Activated T-cell treated with anti-CD3 and anti-CD28 coated beads for 1 hour (primary cell): ENCODE data around the gene TPK1.

ENCODE experiments used
- DNase-seq: peaks from one replicate; pipeline ENCODE4 v3.0.0-alpha.2; 2020; ENCODE audit warnings: low read depth

TPK1 gene

DNA sequence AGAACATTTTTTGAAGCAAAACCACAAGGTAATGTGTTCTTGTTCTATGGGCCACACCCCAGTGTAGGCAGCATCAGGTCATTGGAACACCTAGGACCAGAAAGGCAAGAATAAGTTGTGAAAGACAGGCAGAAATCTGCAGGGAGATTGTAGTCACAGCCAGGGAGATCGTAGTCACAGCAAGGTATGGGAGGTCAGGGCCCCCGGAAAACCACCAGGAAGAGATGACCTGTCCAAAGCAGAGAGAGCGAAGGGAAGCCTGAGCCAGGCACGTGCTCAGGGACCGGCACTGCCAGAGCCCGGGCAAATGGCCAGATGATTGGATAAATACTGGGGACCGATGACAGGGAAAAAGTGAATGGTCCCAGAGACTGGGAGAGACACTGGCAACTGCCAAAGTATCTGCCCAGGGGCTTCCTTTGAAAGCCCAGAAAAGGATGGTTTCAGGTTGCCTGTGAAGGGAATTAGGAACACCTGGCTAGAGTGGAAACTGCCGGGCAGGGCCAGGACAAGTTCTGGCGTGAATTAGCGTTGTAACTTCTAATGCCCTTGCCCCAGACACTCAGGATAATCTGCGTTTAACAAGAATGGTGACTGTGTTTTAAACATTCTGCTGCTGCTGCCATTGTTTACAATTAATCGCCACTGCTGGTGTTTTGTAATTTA is 428.5 kb downstream of the TPK1 start:
- DNase-seq = no peak

DNA sequence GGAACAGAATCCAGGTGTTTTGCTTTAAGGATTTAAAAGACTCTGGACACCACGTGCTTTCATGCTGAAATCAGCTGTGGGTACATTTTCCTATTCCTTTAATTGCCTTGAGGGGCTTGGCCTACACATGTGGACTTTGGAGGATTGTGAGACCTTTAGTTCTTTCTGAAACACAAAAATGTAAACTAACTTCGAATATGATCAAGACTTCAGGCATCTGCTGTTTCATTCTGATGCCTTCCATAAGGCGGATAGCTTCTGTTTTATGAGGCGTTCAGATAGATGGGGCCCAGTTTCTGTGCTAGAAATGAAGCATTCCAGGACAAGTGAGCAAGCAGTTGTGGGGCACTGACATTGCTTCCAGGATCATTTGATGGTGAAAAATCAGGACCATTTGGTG is 430.9 kb downstream of the TPK1 start:
- no peak for DNase-seq

DNA sequence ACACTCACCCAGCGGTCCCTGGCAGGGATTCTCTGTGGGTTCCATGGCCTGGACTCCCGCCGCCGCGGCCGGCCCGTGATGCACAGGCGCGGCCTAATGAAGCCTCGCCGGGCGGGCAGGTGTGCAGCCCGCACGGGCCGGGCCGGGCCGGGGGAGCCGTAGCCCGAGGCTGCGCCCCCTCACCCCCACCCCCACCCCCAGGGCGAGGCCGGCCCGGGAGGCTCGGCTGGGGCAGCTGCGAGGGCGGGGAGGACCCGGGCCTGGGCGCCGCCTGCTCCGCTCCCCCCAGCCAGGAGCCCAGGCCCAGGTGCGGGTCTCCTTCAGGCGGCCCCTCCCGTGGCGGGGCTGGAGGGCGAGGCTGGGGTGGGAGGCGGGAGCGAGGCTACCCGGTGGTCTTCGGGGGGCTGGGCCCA is 432.2 kb downstream of the TPK1 start, which contains the start of gene NOBOX:
Gene NOBOX, minus strand, starts transcription at position 45 of the 413 bp plus-strand sequence.
- no peak for DNase-seq

DNA sequence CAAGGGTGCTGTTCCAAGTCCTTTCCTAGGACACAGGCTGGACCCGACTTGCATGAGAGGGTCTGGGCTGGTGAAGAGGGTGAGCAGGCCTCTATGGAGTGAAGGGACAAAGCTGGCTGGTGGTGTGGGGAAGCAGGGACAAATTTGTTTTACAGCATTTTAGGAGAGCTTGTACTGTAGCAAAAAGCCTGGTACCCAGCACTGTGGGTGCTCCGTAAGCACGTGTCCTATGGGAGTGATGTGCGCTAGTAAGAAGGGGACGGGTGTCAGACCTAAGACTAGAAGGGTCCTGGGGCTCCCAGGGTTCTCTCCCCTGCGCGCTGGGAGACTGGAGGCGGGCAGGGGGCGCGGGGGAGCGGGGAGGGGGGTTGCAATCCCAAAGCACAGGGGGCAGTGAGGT is 432.8 kb downstream of the TPK1 start:
- DNase-seq = no peak
